CD4-positive, alpha-beta T cell treated with Interleukin-17A for 4 hours (primary cell): ENCODE data around the gene CA11.

Experiments
- DNase-seq: peaks from one replicate; pipeline ENCODE4 v3.0.0-alpha.2; 2020; ENCODE audit warnings: mixed read lengths

The CA11 gene

GRCh38 chr19:48627865-48628314, 18.1 kb downstream of the CA11 start:
- DNase-seq, result no peak

GRCh38 chr19:48627201-48627864, 18.7 kb downstream of the CA11 start:
- DNase-seq, result peak; percentile 55

- DNase-seq, result no peak
Observed at GRCh38 chr19:48625891-48626327, 20.1 kb downstream of the CA11 start.

- DNase-seq, result no peak
Observed at GRCh38 chr19:48624791-48625723, 20.9 kb downstream of the CA11 start.

- DNase-seq, result peak; percentile 98
Observed at GRCh38 chr19:48624067-48624594, 21.9 kb downstream of the CA11 start.

- DNase-seq, result no peak
Observed at GRCh38 chr19:48623556-48624066, 22.4 kb downstream of the CA11 start.

GRCh38 chr19:48619692-48620585, 26.0 kb downstream of the CA11 start:
- no peak for DNase-seq

GRCh38 chr19:48618916-48619691, 26.9 kb downstream of the CA11 start, which contains the start of the genes RPL18 and SPHK2:
TSS of gene RPL18 (minus strand) at chr19:48619178. CDS start at chr19:48619143, 35 bp downstream.
TSS of gene SPHK2 (plus strand) at chr19:48619506. CDS start at chr19:48620515, 1,009 bp downstream.
- DNase-seq, result peak; percentile 97

GRCh38 chr19:48618278-48618915, 27.6 kb downstream of the CA11 start:
- DNase-seq, result no peak

- no peak for DNase-seq
Observed at GRCh38 chr19:48617146-48617937, 28.6 kb downstream of the CA11 start.

GRCh38 chr19:48616491-48617056, 29.4 kb downstream of the CA11 start:
- no peak for DNase-seq

GRCh38 chr19:48616041-48616436, 29.9 kb downstream of the CA11 start:
- DNase-seq, result no peak

- no peak for DNase-seq
Observed at GRCh38 chr19:48615231-48616040, 30.6 kb downstream of the CA11 start.

GRCh38 chr19:48614436-48615230, 31.4 kb downstream of the CA11 start, which contains the start of gene FAM83E:
TSS of gene FAM83E (minus strand) at chr19:48615076. CDS start at chr19:48613372, 1,704 bp downstream.
- DNase-seq, result no peak

- no peak for DNase-seq
Observed at GRCh38 chr19:48613852-48614435, 32.0 kb downstream of the CA11 start.

GRCh38 chr19:48613024-48613851, 32.7 kb downstream of the CA11 start:
- DNase-seq, result no peak
